Lower lobe of right lung (tissue), 2 donors: ENCODE measurements around the gene RTEL1. TPM values are rescaled to one million over a fixed set of nuclear protein-coding genes. Genes with fewer than 3 reads are reported as not detected.
"Not testable (repeated sequence)": the region's sequence is repeated elsewhere in the genome, so short reads cannot be mapped to it uniquely, and the experiment has no call there.

ENCODE experiments used
- ATAC-seq, 2 donors: fragments of 200-7000 bp; cut with Tn5 transposase; one replicate each; pipeline ENCODE4 v1.9.1; 2020 to 2022; ENCODE audit warnings: mild to moderate bottlenecking in 2 of 2, moderate library complexity in 2 of 2
- DNase-seq: peaks from one replicate; pipeline ENCODE4 v3.0.0-alpha.2; 2020
- H3K27ac ChIP-seq: fragments of 200-600 bp; one replicate; pipeline ENCODE4 v1.8.0; 2022
- H3K27me3 ChIP-seq: fragments of 200-600 bp; one replicate; pipeline ENCODE4 v1.8.0; 2022; ENCODE audit warnings: low read depth
- H3K36me3 ChIP-seq: fragments of 200-600 bp; one replicate; pipeline ENCODE4 v1.8.0; 2022; ENCODE audit warnings: mild to moderate bottlenecking
- H3K4me1 ChIP-seq: fragments of 200-600 bp; one replicate; pipeline ENCODE4 v1.8.0; 2022
- H3K4me3 ChIP-seq: fragments of 200-600 bp; one replicate; pipeline ENCODE4 v1.8.0; 2022; ENCODE audit warnings: mild to moderate bottlenecking
- H3K9me3 ChIP-seq: fragments of 200-600 bp; one replicate; pipeline ENCODE4 v1.8.0; 2022
- intact Hi-C: fragments of 100-400 bp; cut with DNase I; formaldehyde crosslinking; loops from one replicate; pipeline ENCODE4 v1.11.0; 2022
- total RNA-seq: library from RNA; stranded (reverse); fragmentation: NEBNext Ultra II Directional; extraction: Animal tissue kit (Norgen Biotek cat#: 25700); gene quantifications from one replicate; pipeline ENCODE4 v1.2.1, GENCODE V29; 2021
- TF ChIP-seq, protein P1 (sequence below): fragments of 200-600 bp; IDR thresholded peaks from one replicate; pipeline ENCODE4 v1.8.0; 2022; ENCODE audit warnings: antibody characterized with exemption, mild to moderate bottlenecking
- donor health status: DM: no; HTN: yes; CAD: no; lungs with severe emphysema.

The RTEL1 gene
- total RNA-seq, 1 donor from 2014 or later: 23.8 TPM

DNA sequence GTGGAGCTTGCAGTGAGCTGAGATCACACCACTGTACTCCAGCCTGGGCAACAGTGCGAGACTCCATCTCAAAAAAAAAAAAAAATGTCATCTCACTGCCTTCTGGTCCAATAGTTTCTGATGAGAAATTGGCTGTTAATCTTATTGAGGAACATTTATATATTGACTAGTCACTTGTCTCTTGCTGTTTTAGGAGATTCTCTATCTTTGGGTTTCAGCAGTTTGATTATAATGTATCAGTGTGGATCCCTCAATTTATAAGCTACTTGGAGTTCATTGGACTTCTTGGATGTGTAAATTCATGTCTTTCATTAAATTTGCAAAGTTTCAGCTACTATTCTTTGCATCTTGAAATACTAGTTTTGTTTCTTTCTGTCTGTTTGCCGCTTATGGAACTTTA is 60.9 kb downstream of the RTEL1 start:
- Histone ChIP-seq H3K36me3 (peaks cover 60% of the 10 kb centered on the region), H3K27me3 (no peaks in the 10 kb centered on the region), H3K9me3 (peaks cover 20% of the 10 kb centered on the region), H3K4me3 (no peak overlapping the region), H3K4me1 (no peaks in the 10 kb centered on the region), H3K27ac (no peak overlapping the region)
- TF ChIP-seq, protein P1, sequence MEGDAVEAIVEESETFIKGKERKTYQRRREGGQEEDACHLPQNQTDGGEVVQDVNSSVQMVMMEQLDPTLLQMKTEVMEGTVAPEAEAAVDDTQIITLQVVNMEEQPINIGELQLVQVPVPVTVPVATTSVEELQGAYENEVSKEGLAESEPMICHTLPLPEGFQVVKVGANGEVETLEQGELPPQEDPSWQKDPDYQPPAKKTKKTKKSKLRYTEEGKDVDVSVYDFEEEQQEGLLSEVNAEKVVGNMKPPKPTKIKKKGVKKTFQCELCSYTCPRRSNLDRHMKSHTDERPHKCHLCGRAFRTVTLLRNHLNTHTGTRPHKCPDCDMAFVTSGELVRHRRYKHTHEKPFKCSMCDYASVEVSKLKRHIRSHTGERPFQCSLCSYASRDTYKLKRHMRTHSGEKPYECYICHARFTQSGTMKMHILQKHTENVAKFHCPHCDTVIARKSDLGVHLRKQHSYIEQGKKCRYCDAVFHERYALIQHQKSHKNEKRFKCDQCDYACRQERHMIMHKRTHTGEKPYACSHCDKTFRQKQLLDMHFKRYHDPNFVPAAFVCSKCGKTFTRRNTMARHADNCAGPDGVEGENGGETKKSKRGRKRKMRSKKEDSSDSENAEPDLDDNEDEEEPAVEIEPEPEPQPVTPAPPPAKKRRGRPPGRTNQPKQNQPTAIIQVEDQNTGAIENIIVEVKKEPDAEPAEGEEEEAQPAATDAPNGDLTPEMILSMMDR: no peak
- no peak for DNase-seq
- no peak for ATAC-seq
- intact Hi-C loops: no loop called here

DNA sequence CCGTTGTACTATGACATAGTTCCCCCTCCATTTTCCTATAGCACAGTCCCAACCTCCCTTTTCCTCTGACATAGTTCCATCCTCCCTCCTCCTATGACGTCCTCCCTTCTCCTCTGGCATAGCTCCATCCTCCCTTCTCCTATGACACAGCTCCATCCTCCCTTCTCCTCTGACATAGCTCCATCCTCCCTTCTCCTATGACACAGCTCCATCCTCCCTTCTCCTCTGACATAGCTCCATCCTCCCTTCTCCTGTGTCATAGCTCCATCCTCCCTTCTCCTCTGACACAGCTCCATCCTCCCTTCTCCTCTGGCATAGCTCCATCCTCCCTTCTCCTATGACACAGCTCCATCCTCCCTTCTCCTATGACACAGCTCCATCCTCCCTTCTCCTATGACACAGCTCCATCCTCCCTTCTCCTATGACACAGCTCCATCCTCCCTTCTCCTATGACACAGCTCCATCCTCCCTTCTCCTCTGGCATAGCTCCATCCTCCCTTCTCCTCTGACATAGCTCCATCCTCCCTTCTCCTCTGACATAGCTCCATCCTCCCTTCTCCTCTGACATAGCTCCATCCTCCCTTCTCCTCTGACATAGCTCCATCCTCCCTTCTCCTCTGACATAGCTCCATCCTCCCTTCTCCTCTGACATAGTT is 65.0 kb downstream of the RTEL1 start:
- intact Hi-C loops, H3K27me3 ChIP-seq, H3K27ac ChIP-seq, ATAC-seq, H3K4me1 ChIP-seq, H3K4me3 ChIP-seq, DNase-seq: not testable (repeated sequence)
- Histone ChIP-seq H3K36me3 (peaks cover 27% of the 10 kb centered on the region), H3K9me3 (peaks cover 24% of the 10 kb centered on the region)

DNA sequence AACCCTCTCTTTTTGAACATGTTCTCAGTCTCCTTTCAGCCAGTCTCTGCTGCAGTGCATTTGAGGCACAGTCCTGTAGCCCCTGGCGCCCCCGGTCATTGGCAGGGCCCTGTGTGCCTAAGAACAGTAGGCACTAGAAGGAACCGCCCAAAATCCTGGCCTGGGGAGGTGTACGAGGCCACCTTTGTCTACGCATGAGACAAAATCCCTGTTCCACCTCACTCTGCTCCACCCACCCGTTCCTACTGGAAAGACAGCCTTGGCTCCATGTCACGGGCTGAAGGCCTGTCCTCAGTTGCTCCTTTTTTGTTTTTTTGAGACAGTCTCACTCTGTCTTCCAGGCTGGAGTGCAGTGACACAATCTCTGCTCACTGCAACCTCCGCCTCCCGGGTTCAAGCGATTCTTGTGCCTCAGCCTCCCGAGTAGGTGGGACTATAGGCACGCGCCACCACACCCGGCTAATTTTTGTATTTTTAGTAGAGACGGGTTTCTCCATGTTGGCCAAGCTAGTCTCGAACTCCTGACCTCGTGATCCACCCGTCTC is 72.1 kb downstream of the RTEL1 start:
- ATAC-seq, H3K27ac ChIP-seq, H3K4me3 ChIP-seq, intact Hi-C loops, H3K9me3 ChIP-seq, DNase-seq, H3K27me3 ChIP-seq: not testable (repeated sequence)
- Histone ChIP-seq H3K4me1 (peaks cover 12% of the 10 kb centered on the region), H3K36me3 (peaks cover 32% of the 10 kb centered on the region)

- TF ChIP-seq, protein P1: no peak
- peaks cover 41% of the 10 kb centered on the region for H3K36me3 ChIP-seq
- H3K4me3 ChIP-seq: no peak overlapping the region
- intact Hi-C loops: no loop called here
- DNase-seq: no peak
- no peak overlapping the region for H3K27ac ChIP-seq
- no peaks in the 10 kb centered on the region for H3K27me3 ChIP-seq
- H3K4me1 ChIP-seq: peaks cover 19% of the 10 kb centered on the region
- H3K9me3 ChIP-seq: no peaks in the 10 kb centered on the region
- no peak for ATAC-seq
These were observed 73.3 kb downstream of the RTEL1 start for GRCh38 chr20:63731410-63731809.

- no peaks in the 10 kb centered on the region for H3K9me3 ChIP-seq
- H3K4me3 ChIP-seq: no peak overlapping the region
- ATAC-seq (no peak), DNase-seq (no peak)
- TF ChIP-seq, protein P1: no peak
- peaks cover 22% of the 10 kb centered on the region for H3K4me1 ChIP-seq
- H3K27me3 ChIP-seq: no peaks in the 10 kb centered on the region
- peaks cover 41% of the 10 kb centered on the region for H3K36me3 ChIP-seq
- no peak overlapping the region for H3K27ac ChIP-seq
- intact Hi-C loops: no loop called here
These were observed 74.3 kb downstream of the RTEL1 start for GRCh38 chr20:63732118-63733095.

DNA sequence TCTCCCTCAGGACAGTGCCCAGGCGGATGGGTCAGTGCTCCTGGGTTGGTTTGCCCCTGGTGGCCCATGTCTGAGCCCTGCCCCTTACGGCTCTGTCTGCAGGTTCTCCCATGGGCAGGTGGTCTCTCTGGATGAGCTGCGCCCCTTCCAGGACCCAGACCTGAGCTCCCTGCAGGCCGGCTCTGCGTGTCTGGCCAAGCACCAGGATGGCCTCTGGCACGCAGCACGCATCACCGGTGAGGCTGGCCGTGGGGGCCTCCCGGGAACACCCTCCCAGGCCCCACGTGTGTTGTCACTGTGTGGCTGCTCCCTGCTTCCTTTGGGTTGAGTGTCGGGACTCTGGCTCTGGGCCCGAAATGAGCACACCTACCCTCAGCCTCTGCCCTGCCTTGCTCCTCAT is 75.0 kb downstream of the RTEL1 start:
- Histone ChIP-seq H3K36me3 (peaks cover 41% of the 10 kb centered on the region), H3K4me3 (no peak overlapping the region), H3K9me3 (no peaks in the 10 kb centered on the region), H3K27ac (no peak overlapping the region), H3K4me1 (peaks cover 26% of the 10 kb centered on the region), H3K27me3 (no peaks in the 10 kb centered on the region)
- TF ChIP-seq, protein P1: no peak
- intact Hi-C loops: no loop called here
- no peak for DNase-seq
- ATAC-seq: no peak
